HepG2 (cell line): Measurements from ENCODE around the gene CGNL1.

Source experiments
- BRCA1 ChIP-seq: sonication (generic); formaldehyde crosslinking; IDR thresholded peaks from 2 replicates; pipeline ENCODE4 v1.4.0; 2020; ENCODE audit warnings: missing genetic modification reagents
- MTA3 ChIP-seq: sonication (generic); formaldehyde crosslinking; IDR thresholded peaks from 2 replicates; pipeline ENCODE4 v1.4.0; 2020; ENCODE audit warnings: missing genetic modification reagents
- SIN3A ChIP-seq: IDR thresholded peaks from 2 replicates; pipeline ENCODE4 v1.6.1; 2011; ENCODE audit warnings: low read depth, mild to moderate bottlenecking, control low read depth, low read length, borderline replicate concordance
- YY1 ChIP-seq: IDR thresholded peaks from 2 replicates; pipeline ENCODE4 v1.6.1; 2011; ENCODE audit warnings: low read length, low read depth, moderate library complexity, mild to moderate bottlenecking; ENCODE audit not compliant: insufficient read depth, insufficient replicate concordance
- ZC3H13 ChIP-seq: sonication (generic); formaldehyde crosslinking; IDR thresholded peaks from 2 replicates; pipeline ENCODE4 v1.8.1; 2023; ENCODE audit warnings: mild to moderate bottlenecking, missing genetic modification reagents, moderate library complexity
- ZNF773 ChIP-seq: sonication (generic); formaldehyde crosslinking; IDR thresholded peaks from 2 replicates; pipeline ENCODE4 v1.4.0; 2020; ENCODE audit warnings: missing genetic modification reagents, borderline replicate concordance
- TF ChIP-seq, protein P1 (sequence below): sonication (generic); formaldehyde crosslinking; IDR thresholded peaks from 2 replicates; pipeline ENCODE4 v1.4.0; 2020; ENCODE audit warnings: missing genetic modification reagents, borderline replicate concordance
- TF ChIP-seq, protein P2 (sequence below): sonication (generic); formaldehyde crosslinking; IDR thresholded peaks from 2 replicates; pipeline ENCODE4 v1.5.0; 2020; ENCODE audit warnings: mild to moderate bottlenecking, missing genetic modification reagents, moderate library complexity
- TF ChIP-seq, protein P3 (sequence below): sonication (generic); formaldehyde crosslinking; IDR thresholded peaks from 2 replicates; pipeline ENCODE4 v1.4.0; 2020; ENCODE audit warnings: mild to moderate bottlenecking, missing genetic modification reagents
- TF ChIP-seq, protein P4 (sequence below), 2 experiments: sonication (generic) in 1 of 2; formaldehyde crosslinking in 1 of 2; IDR thresholded peaks; 2 replicates each; pipeline versions ENCODE4 v1.5.1 to v1.6.1; 2011 to 2020; ENCODE audit warnings: borderline replicate concordance in 1 of 2, low read depth in 1 of 2, low read length in 1 of 2, mild to moderate bottlenecking in 1 of 2, missing genetic modification reagents in 1 of 2, moderate library complexity in 1 of 2

DNA sequence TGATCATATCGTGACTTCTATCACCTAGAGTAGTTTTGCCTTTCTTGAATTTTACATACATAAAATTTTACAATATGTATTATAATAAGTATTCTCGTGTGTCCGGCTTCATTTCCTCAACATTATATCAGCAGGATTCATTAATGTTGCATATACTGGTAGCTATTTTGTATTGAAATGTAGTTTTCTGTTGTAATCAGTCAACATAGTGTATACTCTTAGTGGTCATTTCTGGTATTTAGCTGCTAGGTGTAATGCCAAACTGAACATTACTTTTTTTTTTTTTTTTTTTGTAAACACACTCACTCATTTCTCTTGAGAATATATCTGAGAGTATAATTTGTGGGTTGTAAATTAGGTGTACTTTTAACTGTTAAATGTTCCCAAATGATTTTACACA is 70.1 kb downstream of the CGNL1 start:
- TF ChIP-seq ZNF773 (CRISPR knock-in tag) (no peak), YY1 (no peak), BRCA1 (CRISPR knock-in tag) (no peak), ZC3H13 (CRISPR knock-in tag) (no peak), SIN3A (no peak), MTA3 (CRISPR knock-in tag) (no peak)
- TF ChIP-seq, protein P1, sequence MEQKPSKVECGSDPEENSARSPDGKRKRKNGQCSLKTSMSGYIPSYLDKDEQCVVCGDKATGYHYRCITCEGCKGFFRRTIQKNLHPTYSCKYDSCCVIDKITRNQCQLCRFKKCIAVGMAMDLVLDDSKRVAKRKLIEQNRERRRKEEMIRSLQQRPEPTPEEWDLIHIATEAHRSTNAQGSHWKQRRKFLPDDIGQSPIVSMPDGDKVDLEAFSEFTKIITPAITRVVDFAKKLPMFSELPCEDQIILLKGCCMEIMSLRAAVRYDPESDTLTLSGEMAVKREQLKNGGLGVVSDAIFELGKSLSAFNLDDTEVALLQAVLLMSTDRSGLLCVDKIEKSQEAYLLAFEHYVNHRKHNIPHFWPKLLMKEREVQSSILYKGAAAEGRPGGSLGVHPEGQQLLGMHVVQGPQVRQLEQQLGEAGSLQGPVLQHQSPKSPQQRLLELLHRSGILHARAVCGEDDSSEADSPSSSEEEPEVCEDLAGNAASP (CRISPR knock-in tag), result no peak
- TF ChIP-seq, protein P2, sequence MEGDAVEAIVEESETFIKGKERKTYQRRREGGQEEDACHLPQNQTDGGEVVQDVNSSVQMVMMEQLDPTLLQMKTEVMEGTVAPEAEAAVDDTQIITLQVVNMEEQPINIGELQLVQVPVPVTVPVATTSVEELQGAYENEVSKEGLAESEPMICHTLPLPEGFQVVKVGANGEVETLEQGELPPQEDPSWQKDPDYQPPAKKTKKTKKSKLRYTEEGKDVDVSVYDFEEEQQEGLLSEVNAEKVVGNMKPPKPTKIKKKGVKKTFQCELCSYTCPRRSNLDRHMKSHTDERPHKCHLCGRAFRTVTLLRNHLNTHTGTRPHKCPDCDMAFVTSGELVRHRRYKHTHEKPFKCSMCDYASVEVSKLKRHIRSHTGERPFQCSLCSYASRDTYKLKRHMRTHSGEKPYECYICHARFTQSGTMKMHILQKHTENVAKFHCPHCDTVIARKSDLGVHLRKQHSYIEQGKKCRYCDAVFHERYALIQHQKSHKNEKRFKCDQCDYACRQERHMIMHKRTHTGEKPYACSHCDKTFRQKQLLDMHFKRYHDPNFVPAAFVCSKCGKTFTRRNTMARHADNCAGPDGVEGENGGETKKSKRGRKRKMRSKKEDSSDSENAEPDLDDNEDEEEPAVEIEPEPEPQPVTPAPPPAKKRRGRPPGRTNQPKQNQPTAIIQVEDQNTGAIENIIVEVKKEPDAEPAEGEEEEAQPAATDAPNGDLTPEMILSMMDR, result no peak
- TF ChIP-seq, protein P3, sequence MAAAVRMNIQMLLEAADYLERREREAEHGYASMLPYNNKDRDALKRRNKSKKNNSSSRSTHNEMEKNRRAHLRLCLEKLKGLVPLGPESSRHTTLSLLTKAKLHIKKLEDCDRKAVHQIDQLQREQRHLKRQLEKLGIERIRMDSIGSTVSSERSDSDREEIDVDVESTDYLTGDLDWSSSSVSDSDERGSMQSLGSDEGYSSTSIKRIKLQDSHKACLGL (CRISPR knock-in tag), result no peak
- TF ChIP-seq, protein P4, sequence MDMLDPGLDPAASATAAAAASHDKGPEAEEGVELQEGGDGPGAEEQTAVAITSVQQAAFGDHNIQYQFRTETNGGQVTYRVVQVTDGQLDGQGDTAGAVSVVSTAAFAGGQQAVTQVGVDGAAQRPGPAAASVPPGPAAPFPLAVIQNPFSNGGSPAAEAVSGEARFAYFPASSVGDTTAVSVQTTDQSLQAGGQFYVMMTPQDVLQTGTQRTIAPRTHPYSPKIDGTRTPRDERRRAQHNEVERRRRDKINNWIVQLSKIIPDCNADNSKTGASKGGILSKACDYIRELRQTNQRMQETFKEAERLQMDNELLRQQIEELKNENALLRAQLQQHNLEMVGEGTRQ (IDR thresholded peaks at IDR 0.05; ENCODE audit: low read depth, low read length), result no peak
- TF ChIP-seq, protein P4 (CRISPR knock-in tag; IDR thresholded peaks at IDR 0.05; ENCODE audit: borderline replicate concordance), result no peak
